Coronary artery (tissue), 2 donors: ENCODE results near the gene INPP5A.

ENCODE experiments used
- DNase-seq: peaks from one replicate; pipeline ENCODE4 v3.0.0-alpha.2; 2017; ENCODE audit warnings: low spot score
- H3K27ac ChIP-seq, 2 donors: fragments of 200-600 bp; sonication (generic); one replicate each; pipeline ENCODE4 v1.5.1; 2016 to 2019
- H3K4me3 ChIP-seq: fragments of 200-600 bp; sonication (generic); 2 replicates; pipeline ENCODE4 v1.5.1; 2016; ENCODE audit warnings: mild to moderate bottlenecking, moderate library complexity
- CTCF ChIP-seq: fragments of 200-600 bp; sonication (generic); IDR thresholded peaks from one replicate; pipeline ENCODE4 v1.5.1; 2019; ENCODE audit warnings: antibody characterized with exemption

INPP5A gene

GRCh38 chr10:132511121-132512051 lies 26.2 kb upstream of the INPP5A start:
- H3K4me3 ChIP-seq = no peak overlapping the region
- no peak for TF ChIP-seq CTCF
- no peak for DNase-seq
- H3K27ac ChIP-seq = no peak overlapping the region

GRCh38 chr10:132512052-132512442 lies 25.5 kb upstream of the INPP5A start:
- H3K27ac ChIP-seq = no peak overlapping the region
- TF ChIP-seq CTCF = no peak
- DNase-seq = no peak
- H3K4me3 ChIP-seq = no peak overlapping the region

- DNase-seq = no peak
- no peak overlapping the region for H3K4me3 ChIP-seq
- no peak overlapping the region for H3K27ac ChIP-seq
- TF ChIP-seq CTCF = no peak
Measured at GRCh38 chr10:132512693-132513345, 24.8 kb upstream of the INPP5A start.

GRCh38 chr10:132514821-132515520 lies 22.6 kb upstream of the INPP5A start:
- peak; percentile 71 for DNase-seq
- Histone ChIP-seq H3K27ac (peak overlapping the region in 1 of 2 donors; percentile 11), H3K4me3 (no peak overlapping the region)
- TF ChIP-seq CTCF = no peak

- H3K4me3 ChIP-seq = peak overlapping the region; percentile 51
- DNase-seq = peak; percentile 71
- peak overlapping the region; percentile 76 to 95 for H3K27ac ChIP-seq
- TF ChIP-seq CTCF = no peak
Measured at GRCh38 chr10:132515811-132516726, 21.5 kb upstream of the INPP5A start.
